ENCODE data around the gene DNAJA1.
A peak's percentile ranks its signal among the peaks of the same experiment; 100 is the strongest.
"Not testable (repeated sequence)": the region's sequence is repeated elsewhere in the genome, so short reads cannot be mapped to it uniquely, and the experiment has no call there.

The DNAJA1 gene

GRCh38 chr9:33024966-33025571 lies at the start of gene DNAJA1:
Gene DNAJA1, plus strand, starts transcription at chr9:33025273. Its CDS starts 1,212 bp downstream, at chr9:33026485.
- peak; percentile 92 to 94 for DNase-seq

GRCh38 chr9:32978051-32978450 lies 47.0 kb upstream of the DNAJA1 start:
- DNase-seq, result no peak

GRCh38 chr9:32986971-32987370 lies 38.1 kb upstream of the DNAJA1 start:
- no peak for DNase-seq

- no peak for DNase-seq
Observed at GRCh38 chr9:32989660-32990059, 35.4 kb upstream of the DNAJA1 start.

- no peak for DNase-seq
Observed at GRCh38 chr9:32991897-32992594, 33.0 kb upstream of the DNAJA1 start.

GRCh38 chr9:32992595-32993238 lies 32.4 kb upstream of the DNAJA1 start:
- peak in 1 of 2 donors; percentile 3 for DNase-seq

GRCh38 chr9:33000682-33001055 lies 24.4 kb upstream of the DNAJA1 start:
- not testable (repeated sequence) for DNase-seq

- not testable (repeated sequence) for DNase-seq
Observed at GRCh38 chr9:33005335-33005734, 19.7 kb upstream of the DNAJA1 start.

- DNase-seq, result no peak
Observed at GRCh38 chr9:33007755-33008154, 17.3 kb upstream of the DNAJA1 start.

- no peak for DNase-seq
Observed at GRCh38 chr9:33011831-33012230, 13.2 kb upstream of the DNAJA1 start.

GRCh38 chr9:33012328-33013069 lies 12.6 kb upstream of the DNAJA1 start:
- no peak for DNase-seq

- no peak for DNase-seq
Observed at GRCh38 chr9:33013962-33014664, 11.0 kb upstream of the DNAJA1 start.

- no peak for DNase-seq
Observed at GRCh38 chr9:33014665-33015014, 10.4 kb upstream of the DNAJA1 start.

- DNase-seq, result no peak
Observed at GRCh38 chr9:33017283-33018041, 7.6 kb upstream of the DNAJA1 start.

- no peak for DNase-seq
Observed at GRCh38 chr9:33019797-33020196, 5.3 kb upstream of the DNAJA1 start.

- no peak for DNase-seq
Observed at GRCh38 chr9:33022303-33022702, 2.8 kb upstream of the DNAJA1 start.

GRCh38 chr9:33022755-33023154 lies 2.3 kb upstream of the DNAJA1 start:
- no peak for DNase-seq

- no peak for DNase-seq
Observed at GRCh38 chr9:33023661-33024060, 1.4 kb upstream of the DNAJA1 start.

- DNase-seq, result peak in 1 of 2 donors; percentile 34
Observed at GRCh38 chr9:33024126-33024965, 727 bp upstream of the DNAJA1 start.

GRCh38 chr9:33025572-33026342 lies 684 bp downstream of the DNAJA1 start:
- peak in 1 of 2 donors; percentile 63 for DNase-seq

Data from hippocampal formation (tissue), 2 donors.